H9 (cell line): Measurements from ENCODE around the gene APOL2. TPM values are rescaled to one million over a fixed set of nuclear protein-coding genes. Genes with fewer than 3 reads are reported as not detected.

ENCODE experiments used
- DNase-seq: peaks from one replicate; pipeline ENCODE4 v3.0.0-alpha.2; 2017
- H2AFZ ChIP-seq: one replicate; pipeline ENCODE4 v1.6.1; 2013; ENCODE audit warnings: mild to moderate bottlenecking, low read length, control low read depth, moderate library complexity
- H2AK5ac ChIP-seq: 2 replicates; pipeline ENCODE4 v1.6.1; 2013; ENCODE audit warnings: low read length, control low read depth, mixed read lengths; ENCODE audit not compliant: insufficient read length
- H2BK120ac ChIP-seq: one replicate; pipeline ENCODE4 v1.6.1; 2013; ENCODE audit warnings: low read depth, mild to moderate bottlenecking, low read length, control low read depth, inconsistent platforms; ENCODE audit not compliant: poor library complexity, severe bottlenecking
- H2BK12ac ChIP-seq: 2 replicates; pipeline ENCODE4 v1.6.1; 2013; ENCODE audit warnings: low read length, control low read depth, mixed read lengths, low read depth; ENCODE audit not compliant: insufficient read length
- H2BK15ac ChIP-seq: 2 replicates; pipeline ENCODE4 v1.6.1; 2013; ENCODE audit warnings: low read depth, low read length, control low read depth
- H2BK20ac ChIP-seq: one replicate; pipeline ENCODE4 v1.6.1; 2013; ENCODE audit warnings: low read depth, mild to moderate bottlenecking, low read length, control low read depth, inconsistent platforms; ENCODE audit not compliant: poor library complexity, severe bottlenecking
- H2BK5ac ChIP-seq: 2 replicates; pipeline ENCODE4 v1.6.1; 2013; ENCODE audit warnings: low read length, control low read depth, mixed read lengths; ENCODE audit not compliant: insufficient read length
- H3K14ac ChIP-seq: 2 replicates; pipeline ENCODE4 v1.6.1; 2013; ENCODE audit warnings: low read length, control low read depth; ENCODE audit not compliant: insufficient read depth
- H3K18ac ChIP-seq: 2 replicates; pipeline ENCODE4 v1.6.1; 2013; ENCODE audit warnings: low read depth, mild to moderate bottlenecking, mixed read lengths, low read length, control low read depth; ENCODE audit not compliant: insufficient read length
- H3K23ac ChIP-seq: 2 replicates; pipeline ENCODE4 v1.6.1; 2013; ENCODE audit warnings: low read length, control low read depth, mixed read lengths, low read depth; ENCODE audit not compliant: insufficient read length
- H3K23me2 ChIP-seq: 2 replicates; pipeline ENCODE4 v1.6.1; 2013; ENCODE audit warnings: low read depth, mild to moderate bottlenecking, mixed read lengths, low read length, control low read depth; ENCODE audit not compliant: insufficient read length, poor library complexity, severe bottlenecking
- H3K27ac ChIP-seq: 2 replicates; pipeline ENCODE4 v1.5.1; 2013; ENCODE audit warnings: low read length, control low read depth, mixed read lengths, low read depth; ENCODE audit not compliant: insufficient read length
- H3K27me3 ChIP-seq: 2 replicates; pipeline ENCODE4 v1.6.1; 2013; ENCODE audit warnings: low read length, control low read depth, inconsistent platforms; ENCODE audit not compliant: insufficient read depth
- H3K4ac ChIP-seq: 2 replicates; pipeline ENCODE4 v1.6.1; 2013; ENCODE audit warnings: low read depth, mild to moderate bottlenecking, control low read depth, inconsistent platforms, low read length, moderate library complexity
- H3K4me1 ChIP-seq: 2 replicates; pipeline ENCODE4 v1.6.1; 2013; ENCODE audit warnings: low read length, control low read depth, inconsistent platforms; ENCODE audit not compliant: insufficient read depth
- H3K4me2 ChIP-seq: 2 replicates; pipeline ENCODE4 v1.6.1; 2013; ENCODE audit warnings: low read length, control low read depth, mixed read lengths; ENCODE audit not compliant: insufficient read length, insufficient read depth
- H3K56ac ChIP-seq: 2 replicates; pipeline ENCODE4 v1.6.1; 2013; ENCODE audit warnings: low read depth, mild to moderate bottlenecking, mixed read lengths, low read length, control low read depth; ENCODE audit not compliant: insufficient read length
- H3K79me1 ChIP-seq: 2 replicates; pipeline ENCODE4 v1.6.1; 2013; ENCODE audit warnings: low read depth, mild to moderate bottlenecking, moderate library complexity, low read length, control low read depth, inconsistent platforms; ENCODE audit not compliant: insufficient read depth, poor library complexity, severe bottlenecking
- H3K79me2 ChIP-seq: 2 replicates; pipeline ENCODE4 v1.6.1; 2013; ENCODE audit warnings: low read length, control low read depth, inconsistent platforms; ENCODE audit not compliant: insufficient read depth
- H3K9ac ChIP-seq: 2 replicates; pipeline ENCODE4 v1.6.1; 2013; ENCODE audit warnings: low read length, control low read depth, mixed read lengths; ENCODE audit not compliant: insufficient read length; ENCODE audit errors: extremely low read depth
- H3K9me3 ChIP-seq: one replicate; pipeline ENCODE4 v1.6.1; 2013; ENCODE audit warnings: low read depth, low read length, inconsistent platforms; ENCODE audit not compliant: control insufficient read depth
- H3T11ph ChIP-seq: one replicate; pipeline ENCODE4 v1.6.1; 2013; ENCODE audit warnings: mild to moderate bottlenecking, low read length, control low read depth, inconsistent platforms
- H4K20me1 ChIP-seq: one replicate; pipeline ENCODE4 v1.6.1; 2013; ENCODE audit not compliant: control insufficient read depth, insufficient read length, insufficient read depth
- H4K5ac ChIP-seq: 2 replicates; pipeline ENCODE4 v1.6.1; 2013; ENCODE audit warnings: low read depth, mild to moderate bottlenecking, mixed read lengths, low read length, control low read depth; ENCODE audit not compliant: insufficient read length
- H4K8ac ChIP-seq: replicated peaks from 2 replicates; pipeline ENCODE4 v1.6.1; 2013; ENCODE audit warnings: low read length, control low read depth, mixed read lengths, low read depth; ENCODE audit not compliant: insufficient read length
- H4K91ac ChIP-seq: 2 replicates; pipeline ENCODE4 v1.6.1; 2013; ENCODE audit warnings: low read depth, mild to moderate bottlenecking, moderate library complexity, mixed read lengths, low read length, control low read depth; ENCODE audit not compliant: insufficient read length
- H3K27ac Mint-ChIP-seq, 3 experiments: 2 replicates in 2 of 3; 3 replicates in 1 of 3; pipeline ENCODE4 v1.8.0; 2020 to 2021; ENCODE audit warnings: mixed read lengths in 3 of 3, mild to moderate bottlenecking in 1 of 3, moderate library complexity in 1 of 3
- H3K27me3 Mint-ChIP-seq: 2 replicates; pipeline ENCODE4 v1.8.0; 2021; ENCODE audit warnings: low read depth, mild to moderate bottlenecking, moderate library complexity, mixed read lengths
- H3K36me3 Mint-ChIP-seq, 3 experiments: 2 replicates in 2 of 3; 3 replicates in 1 of 3; pipeline ENCODE4 v1.8.0; 2020 to 2021; ENCODE audit warnings: low read depth in 3 of 3, mixed read lengths in 3 of 3; ENCODE audit not compliant: insufficient read depth in 1 of 3
- H3K4me1 Mint-ChIP-seq, 2 experiments: 2 replicates each; pipeline ENCODE4 v1.8.0; 2020; ENCODE audit warnings: mixed read lengths in 2 of 2
- H3K4me3 Mint-ChIP-seq, 2 experiments: 2 replicates in 1 of 2; 3 replicates in 1 of 2; pipeline ENCODE4 v1.8.0; 2020 to 2021; ENCODE audit warnings: mild to moderate bottlenecking in 2 of 2, mixed read lengths in 2 of 2, moderate library complexity in 1 of 2
- H3K9me3 Mint-ChIP-seq, 2 experiments: 2 replicates in 1 of 2; 3 replicates in 1 of 2; pipeline ENCODE4 v1.8.0; 2020; ENCODE audit warnings: mild to moderate bottlenecking in 2 of 2, mixed read lengths in 2 of 2, moderate library complexity in 1 of 2
- WGBS: extraction: QIAGEN DNeasy Blood & Tissue Kit; methylation state at CpG from one replicate; pipeline ENCODE4 v1.1.7; 2013; ENCODE audit warnings: missing lambda C conversion rate, low lambda C conversion rate, mixed read lengths; ENCODE audit not compliant: insufficient read length; ENCODE audit errors: extremely low coverage; 5-methylcytosine and 5-hydroxymethylcytosine counted together
- total RNA-seq: library from RNA; stranded (reverse); gene quantifications from 2 replicates; pipeline ENCODE4 v1.2.1, GENCODE V29; 2021
- TF ChIP-seq, protein P1 (sequence below): fragments of 200-600 bp; sonication (generic); conservative IDR thresholded peaks from 3 replicates; pipeline ENCODE4 v1.8.0; 2021; ENCODE audit warnings: antibody characterized with exemption, mild to moderate bottlenecking

Gene APOL2
- total RNA-seq, 1 experiment from 2014 or later: 15.6 TPM

- Histone ChIP-seq H3T11ph (no peak overlapping the region), H3K18ac (no peak overlapping the region), H2AFZ (no peak overlapping the region), H3K9me3 (no peaks in the 10 kb centered on the region), H3K4me1 (no peaks in the 10 kb centered on the region), H2BK5ac (no peak overlapping the region), H2AK5ac (no peak overlapping the region), H3K27me3 (no peaks in the 10 kb centered on the region; the same call in 1 of the 2 replicates), H3K79me2 (no peaks in the 10 kb centered on the region), H4K8ac (no peak overlapping the region), H3K4ac (no peak overlapping the region), H3K79me1 (no peaks in the 10 kb centered on the region), H4K20me1 (no peaks in the 10 kb centered on the region), H3K23me2 (no peaks in the 10 kb centered on the region), H3K9ac (no peak overlapping the region), H2BK20ac (no peak overlapping the region), H4K5ac (no peak overlapping the region), H3K56ac (no peak overlapping the region), H2BK15ac (no peak overlapping the region), H3K27ac (no peak overlapping the region), H2BK120ac (no peak overlapping the region), H3K23ac (no peak overlapping the region), H2BK12ac (no peak overlapping the region), H4K91ac (no peak overlapping the region), H3K4me2 (no peak overlapping the region), H3K14ac (no peak overlapping the region)
- TF ChIP-seq, protein P1, sequence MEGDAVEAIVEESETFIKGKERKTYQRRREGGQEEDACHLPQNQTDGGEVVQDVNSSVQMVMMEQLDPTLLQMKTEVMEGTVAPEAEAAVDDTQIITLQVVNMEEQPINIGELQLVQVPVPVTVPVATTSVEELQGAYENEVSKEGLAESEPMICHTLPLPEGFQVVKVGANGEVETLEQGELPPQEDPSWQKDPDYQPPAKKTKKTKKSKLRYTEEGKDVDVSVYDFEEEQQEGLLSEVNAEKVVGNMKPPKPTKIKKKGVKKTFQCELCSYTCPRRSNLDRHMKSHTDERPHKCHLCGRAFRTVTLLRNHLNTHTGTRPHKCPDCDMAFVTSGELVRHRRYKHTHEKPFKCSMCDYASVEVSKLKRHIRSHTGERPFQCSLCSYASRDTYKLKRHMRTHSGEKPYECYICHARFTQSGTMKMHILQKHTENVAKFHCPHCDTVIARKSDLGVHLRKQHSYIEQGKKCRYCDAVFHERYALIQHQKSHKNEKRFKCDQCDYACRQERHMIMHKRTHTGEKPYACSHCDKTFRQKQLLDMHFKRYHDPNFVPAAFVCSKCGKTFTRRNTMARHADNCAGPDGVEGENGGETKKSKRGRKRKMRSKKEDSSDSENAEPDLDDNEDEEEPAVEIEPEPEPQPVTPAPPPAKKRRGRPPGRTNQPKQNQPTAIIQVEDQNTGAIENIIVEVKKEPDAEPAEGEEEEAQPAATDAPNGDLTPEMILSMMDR: no peak
- no peaks in the 10 kb centered on the region for H3K36me3 Mint-ChIP-seq
- no peak overlapping the region for H3K27ac Mint-ChIP-seq
- no peak for DNase-seq
- H3K4me1 Mint-ChIP-seq: peaks cover 10 to 16% of the 10 kb centered on the region in 2 experiments
- WGBS: no CpG with 5 or more reads among the region's 6 CpGs
- H3K27me3 Mint-ChIP-seq: peaks cover 5% of the 10 kb centered on the region
- H3K9me3 Mint-ChIP-seq: no peaks in the 10 kb centered on the region; a peak in 1 of 5 replicates
- no peak overlapping the region for H3K4me3 Mint-ChIP-seq
Measured at GRCh38 chr22:36182857-36183256, 56.5 kb downstream of the APOL2 start.
